ENCODE data around the gene CYLD.
A peak's percentile ranks its signal among the peaks of the same experiment; 100 is the strongest.

CYLD gene

DNA sequence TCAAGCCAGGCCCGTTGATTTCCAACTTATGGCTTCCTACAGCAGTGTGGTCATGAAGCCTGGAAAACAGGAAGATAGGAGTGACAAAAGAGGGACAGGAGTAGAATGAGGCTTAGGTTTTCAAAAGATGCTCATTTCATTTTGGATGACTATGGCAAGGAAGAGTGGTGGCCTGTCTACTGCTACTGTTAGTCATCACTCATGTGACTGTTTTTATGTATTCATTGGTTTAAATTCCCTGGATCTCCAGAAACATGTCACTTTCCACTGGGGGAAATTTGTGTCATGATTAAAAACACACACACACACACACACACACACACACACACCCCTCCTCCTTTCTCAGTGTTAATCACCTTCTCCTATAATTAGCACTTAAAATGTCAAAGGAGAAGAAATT, 1.1 kb upstream of the CYLD start:
- no peak for DNase-seq (ENCODE audit: low read depth in 2 of 2)

DNA sequence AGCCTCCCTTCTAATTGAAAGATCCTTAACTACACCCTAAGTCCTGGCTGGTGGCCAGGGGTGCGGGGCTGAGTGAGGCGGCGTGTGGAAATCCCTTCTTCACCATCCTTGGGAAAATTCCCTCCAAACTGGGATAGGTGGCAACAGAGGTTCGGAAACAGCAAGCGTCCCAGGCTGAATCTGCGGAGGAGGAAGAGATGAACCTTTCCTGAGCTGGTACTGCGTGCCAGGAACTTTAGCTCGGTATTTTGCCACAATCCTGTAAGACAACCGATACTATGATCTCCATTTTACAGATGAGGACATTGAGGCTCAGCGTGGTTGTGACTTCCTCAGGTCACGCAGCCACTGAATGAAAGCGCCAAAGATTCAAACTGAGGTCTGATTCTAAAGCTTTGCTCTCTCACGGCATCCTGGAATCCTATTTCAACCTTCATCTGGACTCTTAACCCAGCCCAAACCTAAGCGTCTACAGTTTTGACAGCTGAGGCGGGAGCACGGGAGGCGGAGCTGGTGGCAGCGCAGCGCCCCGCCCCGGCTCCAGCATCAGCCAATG, 583 bp upstream of the CYLD start:
- DNase-seq (ENCODE audit: low read depth in 2 of 2), result no peak

DNA sequence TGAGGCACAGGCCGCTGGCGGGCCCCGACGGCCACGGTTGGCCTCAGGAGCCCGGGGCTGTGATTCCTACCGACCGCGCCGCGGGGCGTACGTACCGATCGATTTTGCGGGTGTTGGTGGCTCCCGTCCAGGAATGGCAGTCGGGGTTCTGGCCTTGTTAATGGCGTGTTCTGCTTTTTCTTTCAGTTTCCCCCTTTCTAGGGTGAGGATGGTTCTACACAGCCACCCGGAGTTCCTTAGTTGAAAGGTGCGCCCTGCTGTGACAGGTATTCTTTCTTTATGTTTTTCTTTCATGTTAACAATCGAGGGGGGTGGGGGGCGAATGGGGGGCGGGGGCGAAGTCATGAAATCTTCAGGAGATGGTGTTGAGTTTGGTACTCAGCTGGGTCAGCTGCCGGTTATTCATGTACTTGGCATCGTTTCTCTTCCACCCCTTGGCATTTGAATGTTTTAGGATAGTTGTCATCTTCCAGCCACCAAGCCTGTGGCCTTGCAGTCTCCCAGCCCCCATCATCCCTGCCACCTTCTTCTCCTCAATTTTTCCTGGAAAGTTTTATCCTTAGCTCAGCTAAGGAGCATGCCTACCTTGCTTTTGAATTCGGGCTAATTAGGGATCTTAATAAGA, 802 bp downstream of the CYLD start:
- DNase-seq (ENCODE audit: low read depth in 2 of 2), result peak in 1 of 2 donors; percentile 36

DNA sequence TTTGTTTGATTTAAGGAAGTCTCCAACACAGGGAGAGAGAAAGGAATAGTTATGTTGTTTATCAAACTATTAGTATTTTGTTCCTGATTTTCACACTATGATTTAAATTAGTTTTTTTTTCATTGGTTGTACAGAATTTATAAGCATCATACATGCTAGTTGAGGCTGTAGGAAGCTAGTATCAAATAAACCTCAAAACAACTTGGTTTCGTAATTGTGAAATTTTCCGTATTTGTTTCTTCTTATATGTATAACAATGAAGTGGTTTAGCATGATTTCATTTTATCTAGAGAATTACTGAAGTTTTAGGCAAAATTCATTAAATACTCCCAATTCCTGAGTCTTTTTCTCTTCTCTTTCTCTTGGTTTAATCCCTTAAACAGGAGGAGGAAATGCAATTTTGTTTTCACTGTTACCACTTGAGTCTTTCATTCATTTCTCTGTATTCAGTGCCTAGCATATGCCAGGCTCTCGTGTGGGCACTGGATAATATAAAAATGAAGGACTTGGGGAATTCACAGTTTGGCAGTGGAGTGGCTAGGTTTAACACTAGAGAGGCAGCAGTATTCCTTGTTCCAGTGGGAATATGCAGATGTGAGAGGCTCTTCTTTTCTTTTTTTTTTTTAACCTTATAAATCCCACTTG, 1.8 kb downstream of the CYLD start:
- no peak for DNase-seq (ENCODE audit: low read depth in 2 of 2)

DNA sequence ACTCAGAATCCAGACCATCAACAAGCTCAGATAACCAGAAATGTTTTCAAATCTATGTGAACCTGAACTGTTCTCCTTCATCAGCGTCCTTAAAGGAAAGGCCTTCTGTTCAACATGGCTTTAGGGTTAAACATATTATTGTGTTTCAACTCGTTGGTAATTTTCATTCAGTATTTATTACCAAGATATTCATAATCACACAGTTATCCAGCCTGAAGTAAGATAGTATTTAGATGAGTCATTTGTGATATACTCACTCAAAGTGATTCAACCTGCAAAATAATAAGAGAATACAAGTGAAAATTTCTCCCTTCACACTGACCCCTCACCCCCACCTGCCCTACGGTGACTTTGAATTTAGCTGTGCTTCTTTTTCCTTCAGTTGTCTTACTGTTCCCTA, 3.0 kb downstream of the CYLD start:
- no peak for DNase-seq (ENCODE audit: low read depth in 2 of 2)

DNA sequence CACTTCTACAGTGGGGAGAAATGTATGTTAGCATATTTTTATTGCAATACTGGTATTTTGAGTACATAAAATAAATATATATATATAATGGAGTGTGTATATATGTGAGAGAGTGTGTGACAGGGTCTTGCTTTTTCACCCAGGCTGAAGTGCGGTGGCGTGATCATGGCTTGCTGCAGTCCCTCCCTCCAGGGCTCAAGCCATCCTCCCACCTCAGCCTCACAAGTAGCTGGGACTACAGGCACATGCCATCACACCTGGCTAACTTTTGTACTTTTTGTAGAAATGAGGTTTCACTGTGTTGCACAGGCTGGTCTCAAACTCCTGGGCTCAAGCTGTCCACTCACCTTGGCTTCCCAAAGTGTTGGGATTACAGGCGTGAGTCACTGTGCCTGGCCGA, 4.1 kb downstream of the CYLD start:
- DNase-seq (ENCODE audit: low read depth in 2 of 2), result no peak

DNA sequence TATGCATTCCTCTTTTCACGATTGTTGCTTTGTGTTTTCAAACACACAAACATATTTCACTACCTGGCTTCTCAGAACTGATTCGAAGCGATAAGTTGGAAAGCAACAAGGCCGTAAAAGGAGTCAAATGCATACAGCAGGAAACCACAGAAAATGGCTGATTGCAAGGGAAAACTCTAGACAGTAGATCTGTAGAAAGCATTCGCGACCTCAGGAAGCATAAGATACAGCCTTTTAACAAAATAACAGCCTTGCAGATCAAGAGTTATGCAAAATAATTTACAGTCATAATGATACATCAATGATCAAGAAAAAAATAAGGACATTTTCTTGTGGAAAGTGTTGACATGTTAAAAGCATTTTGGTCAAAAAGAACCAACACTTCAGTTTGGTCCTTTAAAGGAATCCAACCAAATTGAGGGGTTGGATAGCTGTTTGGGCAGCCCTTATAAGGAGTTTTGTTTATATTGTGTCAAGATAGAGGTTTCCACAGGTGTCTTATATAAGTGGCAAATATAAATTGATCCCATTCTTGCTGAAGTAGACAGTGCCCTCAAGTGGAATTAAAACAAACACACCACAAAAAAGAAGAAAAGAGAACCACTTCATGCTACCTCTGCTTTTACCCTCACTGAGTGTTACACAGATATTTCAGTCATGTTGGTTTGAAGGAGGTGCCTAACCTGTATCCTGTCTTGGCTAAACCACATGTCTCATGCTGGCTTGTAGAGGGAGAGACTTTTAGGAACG, 5.5 kb downstream of the CYLD start:
- DNase-seq (ENCODE audit: low read depth in 2 of 2), result no peak

DNA sequence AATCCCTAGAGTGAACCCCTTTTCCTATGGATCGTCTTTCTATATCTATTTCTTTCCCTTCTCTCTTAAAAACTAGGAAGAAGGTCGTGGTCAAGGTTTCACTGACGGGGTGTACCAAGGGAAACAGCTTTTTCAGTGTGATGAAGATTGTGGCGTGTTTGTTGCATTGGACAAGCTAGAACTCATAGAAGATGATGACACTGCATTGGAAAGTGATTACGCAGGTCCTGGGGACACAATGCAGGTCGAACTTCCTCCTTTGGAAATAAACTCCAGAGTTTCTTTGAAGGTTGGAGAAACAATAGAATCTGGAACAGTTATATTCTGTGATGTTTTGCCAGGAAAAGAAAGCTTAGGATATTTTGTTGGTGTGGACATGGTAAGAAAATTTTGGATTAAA, 9.6 kb downstream of the CYLD start:
- no peak for DNase-seq (ENCODE audit: low read depth in 2 of 2)

DNA sequence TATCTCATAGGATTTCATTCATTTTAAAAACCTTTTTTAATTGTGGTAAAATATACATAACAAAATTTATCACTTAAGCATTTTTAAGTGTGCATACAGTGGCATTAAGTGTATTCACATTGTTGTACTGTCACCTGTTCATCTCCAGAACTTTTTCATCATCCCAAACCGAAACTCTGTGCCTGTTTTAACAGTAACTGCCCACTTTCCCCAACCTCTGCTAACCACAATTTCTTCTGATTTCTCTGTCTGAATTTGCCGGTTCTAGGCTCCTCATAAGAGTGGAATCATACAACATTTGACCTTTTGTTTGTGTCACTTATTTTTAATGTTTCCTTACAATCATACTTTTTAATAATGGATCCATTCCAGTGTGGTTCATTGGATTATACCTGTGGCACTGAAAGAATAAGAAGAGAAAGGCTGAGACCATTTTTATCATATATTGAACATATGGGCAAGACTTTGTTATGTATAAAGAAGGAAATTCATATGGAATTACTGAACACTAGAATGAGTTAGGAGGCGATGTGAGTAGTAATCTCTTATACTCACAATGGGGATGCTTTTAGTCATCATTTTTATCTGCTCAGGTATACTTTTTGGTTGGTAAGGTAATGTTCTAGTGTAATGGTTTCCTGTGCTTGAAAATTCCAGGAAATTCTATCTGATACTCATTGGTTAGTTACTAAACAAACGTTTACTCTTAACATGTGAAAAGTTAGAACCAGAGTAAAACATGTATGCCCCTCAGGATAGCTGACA, 10.8 kb downstream of the CYLD start:
- DNase-seq (ENCODE audit: low read depth in 2 of 2), result no peak

DNA sequence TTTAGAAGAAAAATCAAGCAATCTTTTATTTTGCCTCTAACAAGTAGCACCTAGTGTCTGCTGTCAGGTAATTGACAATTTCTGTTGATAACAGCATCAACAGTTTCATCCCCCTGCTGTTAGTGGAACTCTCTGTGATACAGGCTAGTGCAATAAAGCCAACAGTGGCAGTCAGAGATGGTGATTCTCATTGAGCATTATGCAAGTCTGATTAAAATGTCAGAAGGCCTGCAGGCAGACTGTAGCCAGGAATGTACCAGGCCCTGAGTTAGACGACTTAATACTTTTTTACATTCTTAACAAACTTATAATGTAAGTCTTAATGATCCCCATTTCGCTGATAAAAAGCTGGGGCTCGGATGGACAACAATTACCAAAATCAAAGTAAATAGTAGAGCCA, 14.6 kb downstream of the CYLD start:
- no peak for DNase-seq (ENCODE audit: low read depth in 2 of 2)

DNA sequence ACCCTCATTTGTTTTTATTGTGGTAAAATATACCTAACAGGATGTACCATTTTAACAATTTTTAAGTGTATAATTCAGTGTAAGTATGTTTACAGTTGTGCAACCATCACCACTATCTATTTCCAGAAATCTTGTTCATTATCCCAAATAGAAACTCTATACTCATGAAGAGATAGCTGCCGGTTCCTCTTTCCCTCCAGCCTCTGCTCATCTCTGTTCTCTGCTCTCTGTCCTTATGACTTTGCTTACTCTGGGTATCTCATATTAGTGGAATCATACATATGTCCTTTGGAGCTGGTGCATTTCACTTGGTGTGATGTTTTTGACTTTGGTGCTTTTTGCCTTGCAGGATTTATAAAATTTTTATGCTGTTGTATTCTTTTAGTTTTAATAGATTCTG, 19.4 kb downstream of the CYLD start:
- DNase-seq (ENCODE audit: low read depth in 2 of 2), result no peak

DNA sequence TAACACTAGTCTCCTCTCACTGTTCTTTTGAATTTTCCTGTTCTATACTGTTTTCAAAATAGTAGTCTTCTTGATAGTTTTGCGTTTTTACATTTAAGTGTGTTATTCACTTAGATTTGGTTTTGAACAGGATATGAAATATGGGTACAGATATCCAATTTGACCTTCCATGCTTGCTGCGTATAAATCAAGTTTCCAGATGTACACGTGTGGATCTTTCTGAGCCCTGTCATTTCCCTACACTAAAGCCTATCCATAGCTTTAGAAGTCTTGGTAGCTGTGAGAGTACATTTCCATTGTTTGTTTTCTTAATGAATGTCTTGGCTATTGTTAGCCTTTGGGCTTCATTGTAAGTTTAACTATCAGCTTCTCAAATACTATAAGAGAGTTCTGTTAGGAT, 20.4 kb downstream of the CYLD start:
- DNase-seq (ENCODE audit: low read depth in 2 of 2), result no peak

DNA sequence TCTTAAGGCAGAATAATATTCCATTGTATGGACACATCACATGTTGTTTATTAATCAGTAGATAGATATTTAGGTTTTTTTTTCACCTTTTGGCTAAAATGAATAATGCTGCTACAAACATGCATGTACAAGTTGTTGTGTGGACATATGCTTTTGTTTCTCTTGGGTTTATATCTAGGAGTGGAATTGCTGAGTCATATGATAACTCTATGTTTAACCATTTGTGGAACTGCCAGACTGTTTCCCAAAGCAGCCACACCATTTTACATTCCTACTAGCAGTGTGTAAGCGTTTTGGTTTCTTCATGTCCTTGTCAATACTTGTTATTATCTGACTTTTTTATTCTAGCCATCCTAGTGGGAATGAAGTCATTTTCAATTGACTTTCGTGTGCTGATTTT, 21.3 kb downstream of the CYLD start:
- no peak for DNase-seq (ENCODE audit: low read depth in 2 of 2)

DNA sequence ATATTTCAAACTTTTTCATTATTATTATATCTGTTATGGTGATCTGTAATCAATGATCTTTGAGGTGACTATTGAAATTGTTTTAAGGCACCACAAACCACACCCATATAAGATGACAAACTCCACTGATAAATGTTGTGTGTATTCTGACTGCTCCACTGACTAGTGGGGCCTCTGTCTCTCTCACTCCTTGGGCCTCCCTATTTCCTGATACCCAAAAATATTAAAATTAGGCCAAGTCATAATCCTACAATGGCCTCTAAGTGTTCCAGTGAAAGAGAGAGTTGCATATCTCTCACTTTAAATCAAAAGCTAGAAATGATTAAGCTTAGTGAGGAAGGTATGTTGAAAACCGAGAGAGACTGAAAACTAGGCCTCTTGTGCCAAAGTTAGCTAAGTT, 23.4 kb downstream of the CYLD start:
- DNase-seq (ENCODE audit: low read depth in 2 of 2), result no peak

DNA sequence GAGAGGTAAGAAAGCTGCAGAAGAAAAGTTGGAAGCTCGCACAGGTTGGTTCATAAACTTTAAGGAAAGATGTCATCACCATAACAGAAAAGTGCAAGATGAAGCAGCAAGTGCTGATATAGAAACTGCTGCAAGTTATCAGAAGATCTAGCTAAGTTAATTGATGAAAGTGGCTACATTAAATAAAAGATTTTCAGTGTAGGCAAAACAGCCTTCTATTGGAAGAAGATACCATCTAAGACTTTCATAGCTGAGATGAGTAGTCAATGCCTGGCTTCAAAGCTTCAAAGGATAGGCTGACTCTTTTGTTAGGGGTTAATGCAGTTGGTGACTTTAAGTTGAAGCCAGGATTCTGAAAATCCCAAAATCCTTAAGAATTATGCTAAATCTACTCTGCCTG, 24.0 kb downstream of the CYLD start:
- no peak for DNase-seq (ENCODE audit: low read depth in 2 of 2)

DNA sequence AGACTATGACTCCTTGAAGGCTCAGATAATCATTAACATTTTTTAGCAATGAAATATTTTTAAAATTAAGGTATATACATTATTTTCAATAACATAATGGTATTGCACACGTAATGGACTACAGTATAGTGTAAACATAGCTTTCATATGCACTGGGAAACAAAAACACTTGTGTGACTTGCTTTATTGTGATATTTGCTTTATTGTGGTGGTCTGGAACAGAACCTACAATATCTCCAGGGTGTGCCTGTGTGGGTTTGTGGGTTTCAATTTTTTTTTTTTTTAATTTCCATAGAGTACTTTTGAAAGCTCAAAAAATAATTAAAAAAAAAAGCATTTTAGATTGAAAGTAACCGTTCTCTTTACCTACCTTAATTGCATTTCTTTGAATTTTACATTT, 25.3 kb downstream of the CYLD start:
- no peak for DNase-seq (ENCODE audit: low read depth in 2 of 2)

DNA sequence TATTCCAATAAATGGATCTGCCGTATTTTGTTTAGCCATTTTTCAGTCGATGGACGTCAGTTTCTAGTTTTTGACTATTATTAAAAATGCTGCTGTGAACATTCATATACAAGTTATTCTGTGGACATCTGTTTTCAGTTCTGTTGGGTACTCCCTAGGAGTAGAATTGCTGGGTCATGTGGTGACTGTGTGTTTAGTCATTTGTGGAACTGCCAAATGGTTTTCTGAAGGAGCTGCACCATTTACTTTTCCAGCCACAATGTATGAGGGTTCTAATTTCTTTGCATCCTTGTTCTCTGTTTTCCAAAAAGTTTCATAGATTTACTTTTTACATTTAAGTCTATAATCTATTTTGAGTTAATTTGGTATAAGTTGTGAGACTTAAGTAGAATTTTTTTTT, 29.5 kb downstream of the CYLD start:
- DNase-seq (ENCODE audit: low read depth in 2 of 2), result no peak

DNA sequence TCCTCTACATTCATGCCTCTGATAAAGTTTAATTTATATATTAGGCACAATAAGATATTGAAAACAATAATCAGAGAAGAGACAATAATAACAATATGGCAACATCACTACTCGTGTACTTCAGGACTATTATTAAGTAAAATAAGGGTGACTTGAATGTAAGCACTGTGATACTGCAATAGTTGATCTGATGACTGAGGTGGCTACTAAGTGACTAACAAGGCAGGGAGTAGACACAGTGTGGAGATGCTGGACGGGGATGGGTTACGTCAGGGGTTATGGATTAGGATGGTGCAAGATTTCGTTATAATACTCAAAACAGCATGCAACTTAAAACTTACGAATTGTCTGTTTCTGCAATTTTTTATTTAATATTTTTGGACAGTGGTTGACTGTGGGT, 32.5 kb downstream of the CYLD start:
- no peak for DNase-seq (ENCODE audit: low read depth in 2 of 2)

DNA sequence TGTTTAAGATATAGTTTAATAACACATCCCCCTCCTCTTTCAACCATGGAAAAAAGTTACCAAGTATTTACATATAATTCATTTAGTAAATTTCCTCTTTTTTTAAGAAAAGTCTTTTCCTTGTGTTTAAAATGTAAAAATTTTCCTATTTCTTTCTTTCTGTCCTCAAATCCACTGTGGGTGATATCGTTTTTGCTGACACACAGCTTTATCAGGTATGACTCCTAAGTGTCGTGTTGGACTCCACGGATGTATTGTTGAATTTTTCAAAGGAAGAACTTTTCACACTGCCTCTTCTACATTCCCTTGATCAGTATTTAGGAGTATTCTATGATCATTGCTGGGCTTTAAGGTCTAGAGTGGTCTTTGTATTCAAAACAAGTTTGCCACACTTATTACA, 33.1 kb downstream of the CYLD start:
- DNase-seq (ENCODE audit: low read depth in 2 of 2), result no peak

DNA sequence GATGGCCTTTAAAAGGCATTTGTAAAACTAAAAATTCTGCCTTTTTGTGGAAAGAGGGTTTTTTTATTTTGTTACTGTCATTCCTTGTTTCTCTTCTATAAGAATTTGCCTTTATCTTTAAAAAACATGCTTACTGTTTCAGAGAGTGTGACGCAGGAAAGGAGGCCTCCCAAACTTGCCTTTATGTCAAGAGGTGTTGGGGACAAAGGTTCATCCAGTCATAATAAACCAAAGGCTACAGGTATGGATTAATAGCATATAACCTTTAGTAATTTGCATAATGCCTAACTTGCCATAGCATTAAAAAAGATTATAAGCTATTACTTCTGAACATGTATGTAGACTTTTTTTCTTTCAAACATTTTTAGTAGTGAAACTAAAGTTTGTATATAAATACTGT, 34.2 kb downstream of the CYLD start:
- DNase-seq (ENCODE audit: low read depth in 2 of 2), result no peak

DNA sequence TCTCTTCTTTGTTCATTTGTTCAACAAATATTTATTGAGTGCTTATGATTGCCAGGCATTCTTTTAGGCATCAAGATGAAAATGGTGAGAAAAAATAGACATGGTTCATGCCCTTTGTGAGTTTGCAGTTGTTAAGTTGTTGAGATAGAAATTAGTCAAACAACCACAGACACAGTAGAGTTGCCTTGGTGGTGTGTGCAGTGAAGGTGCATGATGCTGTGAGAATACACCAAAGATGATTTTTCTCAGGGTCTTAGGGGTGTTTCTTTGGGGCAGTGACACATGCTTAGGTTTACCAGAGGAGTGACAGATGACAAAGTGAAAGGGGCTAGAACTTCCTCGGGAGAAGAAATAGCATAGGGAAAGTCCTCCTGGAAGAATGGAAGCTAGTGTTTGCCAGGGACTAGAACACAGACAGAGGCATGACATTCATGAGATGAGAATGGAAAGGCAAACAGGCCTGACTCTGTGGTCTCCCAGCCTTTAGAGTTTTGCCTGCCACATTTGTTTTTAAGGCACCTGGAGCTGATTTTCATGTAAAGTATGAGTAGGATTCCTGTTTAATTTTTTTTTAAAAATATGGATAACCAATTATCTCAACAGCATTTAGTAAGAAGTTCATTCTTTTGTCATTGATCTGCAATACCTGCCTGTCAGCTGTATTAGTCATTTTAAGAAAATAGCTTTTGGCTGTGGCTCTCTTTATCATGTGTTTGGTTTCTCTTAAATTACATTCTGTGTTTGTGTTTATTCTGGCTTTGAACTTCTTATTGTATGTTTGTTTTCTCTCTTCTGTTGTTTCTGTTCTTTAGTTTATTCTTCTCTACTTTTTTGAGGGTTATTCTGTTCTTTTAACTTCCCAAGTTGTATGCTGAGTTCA, 36.6 kb downstream of the CYLD start:
- no peak for DNase-seq (ENCODE audit: low read depth in 2 of 2)

Measured in stimulated activated CD4-positive, alpha-beta T cell treated with anti-CD3 and anti-CD28 coated beads, Interleukin-15, amount 100 ng/mL, for 48 hours (primary cell).